WTC11 (cell line): Measurements from ENCODE around the gene OXSR1. TPM values are rescaled to one million over a fixed set of nuclear protein-coding genes. Genes with fewer than 3 reads are reported as not detected.

Experiments used
- ATAC-seq: fragments of 200-7000 bp; cut with Tn5 transposase; 2 replicates; pipeline ENCODE4 v1.10.0; 2021; ENCODE audit warnings: mild to moderate bottlenecking, moderate library complexity
- CTCF ChIA-PET: fragments of 300-600 bp; sonication (Branson Sonifier 250); formaldehyde crosslinking; loops from one replicate; lab custom pipeline; 2021; ENCODE audit warnings: antibody characterized with exemption; lab: Charles Lee
- POLR2A ChIA-PET: fragments of 350-600 bp; sonication (Branson Sonifier 250); formaldehyde crosslinking; loops from one replicate; lab custom pipeline; 2021; ENCODE audit warnings: antibody characterized with exemption; lab: Charles Lee
- DNase-seq: peaks from one replicate; pipeline ENCODE4 v3.0.0; 2021; ENCODE audit warnings: low spot score
- H3K27ac Mint-ChIP-seq: 2 replicates; pipeline ENCODE4 v1.8.0; 2021; ENCODE audit warnings: mixed read lengths
- H3K27me3 Mint-ChIP-seq: 2 replicates; pipeline ENCODE4 v1.8.0; 2021; ENCODE audit warnings: low read depth, mild to moderate bottlenecking, moderate library complexity, mixed read lengths
- H3K36me3 Mint-ChIP-seq: 2 replicates; pipeline ENCODE4 v1.8.0; 2021; ENCODE audit warnings: mixed read lengths
- H3K4me1 Mint-ChIP-seq: 2 replicates; pipeline ENCODE4 v1.8.0; 2022; ENCODE audit warnings: mixed read lengths
- H3K4me3 Mint-ChIP-seq: 2 replicates; pipeline ENCODE4 v1.8.0; 2021; ENCODE audit warnings: mild to moderate bottlenecking, moderate library complexity, mixed read lengths
- H3K9me3 Mint-ChIP-seq: 2 replicates; pipeline ENCODE4 v1.8.0; 2021; ENCODE audit warnings: mixed read lengths
- AR ChIP-seq: fragments of 250-450 bp; sonication (Bioruptor Pico); IDR thresholded peaks from 2 replicates; pipeline ENCODE4 v1.9.0; 2021; ENCODE audit warnings: mild to moderate bottlenecking
- CREM ChIP-seq: sonication (generic); formaldehyde crosslinking; IDR thresholded peaks from 2 replicates; pipeline ENCODE4 v1.8.1; 2022; ENCODE audit warnings: mild to moderate bottlenecking, missing genetic modification reagents, moderate library complexity
- ELF4 ChIP-seq: sonication (generic); formaldehyde crosslinking; IDR thresholded peaks from 2 replicates; pipeline ENCODE4 v1.8.1; 2022; ENCODE audit warnings: low read depth, mild to moderate bottlenecking, moderate library complexity, missing genetic modification reagents
- EMX1 ChIP-seq: fragments of 250-450 bp; sonication (Bioruptor Pico); IDR thresholded peaks from 2 replicates; pipeline ENCODE4 v1.8.0; 2021; ENCODE audit warnings: mild to moderate bottlenecking
- ETV6 ChIP-seq: sonication (generic); formaldehyde crosslinking; IDR thresholded peaks from 2 replicates; pipeline ENCODE4 v1.8.1; 2022; ENCODE audit warnings: mild to moderate bottlenecking, missing genetic modification reagents
- JAZF1 ChIP-seq: fragments of 250-450 bp; sonication (Bioruptor Pico); IDR thresholded peaks from 2 replicates; pipeline ENCODE4 v1.9.0; 2021; ENCODE audit warnings: moderate library complexity, mild to moderate bottlenecking, inconsistent platforms
- JUN ChIP-seq: sonication (generic); formaldehyde crosslinking; IDR thresholded peaks from 2 replicates; pipeline ENCODE4 v1.8.0; 2023; ENCODE audit warnings: mild to moderate bottlenecking, missing genetic modification reagents
- NFATC4 ChIP-seq: fragments of 250-450 bp; sonication (Bioruptor Pico); IDR thresholded peaks from 2 replicates; pipeline ENCODE4 v1.9.0; 2021; ENCODE audit warnings: mild to moderate bottlenecking
- NR1H2 ChIP-seq: sonication (generic); formaldehyde crosslinking; IDR thresholded peaks from 2 replicates; pipeline ENCODE4 v1.9.0; 2021; ENCODE audit warnings: mild to moderate bottlenecking, moderate library complexity, missing genetic modification reagents
- PREB ChIP-seq: sonication (generic); formaldehyde crosslinking; IDR thresholded peaks from 2 replicates; pipeline ENCODE4 v1.8.1; 2022; ENCODE audit warnings: mild to moderate bottlenecking, missing genetic modification reagents, moderate library complexity, borderline replicate concordance
- SOX15 ChIP-seq: fragments of 250-450 bp; sonication (Bioruptor Pico); IDR thresholded peaks from 2 replicates; pipeline ENCODE4 v1.9.0; 2021; ENCODE audit warnings: mild to moderate bottlenecking
- SP1 ChIP-seq: sonication (generic); formaldehyde crosslinking; conservative IDR thresholded peaks from 2 replicates; pipeline ENCODE4 v1.8.1; 2022; ENCODE audit warnings: missing genetic modification reagents
- ZMAT4 ChIP-seq: fragments of 250-450 bp; sonication (Bioruptor Pico); IDR thresholded peaks from 2 replicates; pipeline ENCODE4 v1.9.0; 2021; ENCODE audit warnings: mild to moderate bottlenecking
- ZNF317 ChIP-seq: sonication (generic); formaldehyde crosslinking; IDR thresholded peaks from 2 replicates; pipeline ENCODE4 v1.8.1; 2023; ENCODE audit warnings: low read depth, mild to moderate bottlenecking, moderate library complexity, missing genetic modification reagents, borderline replicate concordance
- ZNF416 ChIP-seq: fragments of 250-450 bp; sonication (Bioruptor Pico); IDR thresholded peaks from 2 replicates; pipeline ENCODE4 v1.9.0; 2021; ENCODE audit warnings: mild to moderate bottlenecking, inconsistent platforms
- total RNA-seq: library from RNA; stranded (reverse); gene quantifications from 3 replicates; pipeline ENCODE4 v1.2.3, GENCODE V29; 2021
- TF ChIP-seq, protein P1 (sequence below): sonication (generic); formaldehyde crosslinking; IDR thresholded peaks from 2 replicates; pipeline ENCODE4 v1.8.0; 2022; ENCODE audit warnings: missing genetic modification reagents
- TF ChIP-seq, protein P2 (sequence below): sonication (generic); formaldehyde crosslinking; IDR thresholded peaks from 2 replicates; pipeline ENCODE4 v1.8.0; 2022; ENCODE audit warnings: mild to moderate bottlenecking, missing genetic modification reagents
- TF ChIP-seq, protein P3 (sequence below): sonication (generic); formaldehyde crosslinking; IDR thresholded peaks from 2 replicates; pipeline ENCODE4 v1.8.0; 2022; ENCODE audit warnings: mild to moderate bottlenecking, missing genetic modification reagents
- TF ChIP-seq, protein P4 (sequence below): sonication (generic); formaldehyde crosslinking; IDR thresholded peaks from 2 replicates; pipeline ENCODE4 v1.8.0; 2023; ENCODE audit warnings: missing genetic modification reagents

Gene OXSR1
- total RNA-seq, 1 experiment from 2014 or later: 50.6 TPM

DNA sequence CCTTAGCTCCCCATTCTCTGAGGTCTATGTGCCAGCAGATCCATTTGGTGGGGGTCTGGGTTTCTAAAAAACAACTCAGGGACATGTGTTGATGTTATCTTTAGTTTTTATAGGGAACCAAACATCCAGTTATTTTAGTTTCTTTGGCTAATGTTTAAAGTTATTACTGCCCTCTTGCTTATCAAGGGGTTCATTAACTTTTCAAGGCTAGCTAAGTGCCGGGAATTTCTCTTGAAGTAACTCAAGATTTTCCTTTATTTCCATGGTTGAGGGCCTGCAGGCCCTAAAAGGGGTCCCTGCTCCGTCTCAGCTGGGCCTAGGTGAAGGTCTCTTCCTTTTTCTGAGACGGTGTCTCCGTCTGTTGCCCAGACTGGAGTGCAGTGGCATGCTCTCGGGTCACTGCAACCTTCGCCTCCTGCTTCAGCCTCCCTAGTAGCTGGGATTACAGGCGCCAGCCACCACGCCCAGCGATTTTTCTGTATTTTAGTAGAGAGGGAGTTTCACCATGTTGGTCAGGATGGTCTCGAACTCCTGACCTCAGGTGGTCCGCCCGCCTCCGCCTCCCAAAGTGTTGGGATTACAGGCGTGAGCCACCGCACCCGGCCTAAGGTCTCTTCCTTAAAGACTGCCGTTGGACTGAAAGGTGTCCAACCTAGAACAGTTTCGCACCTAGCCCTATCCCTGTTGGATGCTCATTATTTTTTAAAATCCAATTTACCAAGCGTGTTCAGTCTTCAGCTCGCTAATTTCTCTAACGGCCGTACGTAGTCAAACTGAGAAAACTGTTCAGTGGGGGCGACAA is 1.3 kb upstream of the OXSR1 start:
- ATAC-seq (no peak), DNase-seq (no peak)
- peaks cover 3% of the 10 kb centered on the region; the same call in 1 of the 2 replicates for H3K36me3 Mint-ChIP-seq
- CTCF ChIA-PET: interaction anchor here (1.0 to 3.6 kb wide), 10 partner anchors 10 to 836 kb away, joined by 3 to 24 read pairs (median 4); partner anchors contain the start of genes ACAA1, MYD88, SLC22A14 and XYLB
- peaks cover 23% of the 10 kb centered on the region for H3K4me1 Mint-ChIP-seq
- H3K4me3 Mint-ChIP-seq: peak overlapping the region; percentile 92
- H3K9me3 Mint-ChIP-seq: no peaks in the 10 kb centered on the region
- POLR2A ChIA-PET: interaction anchor here (1.0 to 2.3 kb wide), 4 partner anchors 23 to 292 kb away, joined by 3 to 31 read pairs (median 4); partner anchors contain the start of gene ACAA1
- no peaks in the 10 kb centered on the region for H3K27me3 Mint-ChIP-seq
- TF ChIP-seq ZNF317 (CRISPR knock-in tag) (no peak), EMX1 (no peak), JAZF1 (CRISPR knock-in tag) (no peak), ELF4 (CRISPR knock-in tag) (no peak), SOX15 (CRISPR knock-in tag) (no peak), ZMAT4 (CRISPR knock-in tag) (no peak), ZNF416 (CRISPR knock-in tag) (no peak), JUN (CRISPR knock-in tag) (no peak)
- TF ChIP-seq, protein P1, sequence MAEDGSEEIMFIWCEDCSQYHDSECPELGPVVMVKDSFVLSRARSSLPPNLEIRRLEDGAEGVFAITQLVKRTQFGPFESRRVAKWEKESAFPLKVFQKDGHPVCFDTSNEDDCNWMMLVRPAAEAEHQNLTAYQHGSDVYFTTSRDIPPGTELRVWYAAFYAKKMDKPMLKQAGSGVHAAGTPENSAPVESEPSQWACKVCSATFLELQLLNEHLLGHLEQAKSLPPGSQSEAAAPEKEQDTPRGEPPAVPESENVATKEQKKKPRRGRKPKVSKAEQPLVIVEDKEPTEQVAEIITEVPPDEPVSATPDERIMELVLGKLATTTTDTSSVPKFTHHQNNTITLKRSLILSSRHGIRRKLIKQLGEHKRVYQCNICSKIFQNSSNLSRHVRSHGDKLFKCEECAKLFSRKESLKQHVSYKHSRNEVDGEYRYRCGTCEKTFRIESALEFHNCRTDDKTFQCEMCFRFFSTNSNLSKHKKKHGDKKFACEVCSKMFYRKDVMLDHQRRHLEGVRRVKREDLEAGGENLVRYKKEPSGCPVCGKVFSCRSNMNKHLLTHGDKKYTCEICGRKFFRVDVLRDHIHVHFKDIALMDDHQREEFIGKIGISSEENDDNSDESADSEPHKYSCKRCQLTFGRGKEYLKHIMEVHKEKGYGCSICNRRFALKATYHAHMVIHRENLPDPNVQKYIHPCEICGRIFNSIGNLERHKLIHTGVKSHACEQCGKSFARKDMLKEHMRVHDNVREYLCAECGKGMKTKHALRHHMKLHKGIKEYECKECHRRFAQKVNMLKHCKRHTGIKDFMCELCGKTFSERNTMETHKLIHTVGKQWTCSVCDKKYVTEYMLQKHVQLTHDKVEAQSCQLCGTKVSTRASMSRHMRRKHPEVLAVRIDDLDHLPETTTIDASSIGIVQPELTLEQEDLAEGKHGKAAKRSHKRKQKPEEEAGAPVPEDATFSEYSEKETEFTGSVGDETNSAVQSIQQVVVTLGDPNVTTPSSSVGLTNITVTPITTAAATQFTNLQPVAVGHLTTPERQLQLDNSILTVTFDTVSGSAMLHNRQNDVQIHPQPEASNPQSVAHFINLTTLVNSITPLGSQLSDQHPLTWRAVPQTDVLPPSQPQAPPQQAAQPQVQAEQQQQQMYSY: no peak
- TF ChIP-seq, protein P2, sequence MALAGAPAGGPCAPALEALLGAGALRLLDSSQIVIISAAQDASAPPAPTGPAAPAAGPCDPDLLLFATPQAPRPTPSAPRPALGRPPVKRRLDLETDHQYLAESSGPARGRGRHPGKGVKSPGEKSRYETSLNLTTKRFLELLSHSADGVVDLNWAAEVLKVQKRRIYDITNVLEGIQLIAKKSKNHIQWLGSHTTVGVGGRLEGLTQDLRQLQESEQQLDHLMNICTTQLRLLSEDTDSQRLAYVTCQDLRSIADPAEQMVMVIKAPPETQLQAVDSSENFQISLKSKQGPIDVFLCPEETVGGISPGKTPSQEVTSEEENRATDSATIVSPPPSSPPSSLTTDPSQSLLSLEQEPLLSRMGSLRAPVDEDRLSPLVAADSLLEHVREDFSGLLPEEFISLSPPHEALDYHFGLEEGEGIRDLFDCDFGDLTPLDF (CRISPR knock-in tag): no peak
- TF ChIP-seq, protein P3, sequence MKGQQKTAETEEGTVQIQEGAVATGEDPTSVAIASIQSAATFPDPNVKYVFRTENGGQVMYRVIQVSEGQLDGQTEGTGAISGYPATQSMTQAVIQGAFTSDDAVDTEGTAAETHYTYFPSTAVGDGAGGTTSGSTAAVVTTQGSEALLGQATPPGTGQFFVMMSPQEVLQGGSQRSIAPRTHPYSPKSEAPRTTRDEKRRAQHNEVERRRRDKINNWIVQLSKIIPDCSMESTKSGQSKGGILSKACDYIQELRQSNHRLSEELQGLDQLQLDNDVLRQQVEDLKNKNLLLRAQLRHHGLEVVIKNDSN (CRISPR knock-in tag): no peak
- TF ChIP-seq, protein P4, sequence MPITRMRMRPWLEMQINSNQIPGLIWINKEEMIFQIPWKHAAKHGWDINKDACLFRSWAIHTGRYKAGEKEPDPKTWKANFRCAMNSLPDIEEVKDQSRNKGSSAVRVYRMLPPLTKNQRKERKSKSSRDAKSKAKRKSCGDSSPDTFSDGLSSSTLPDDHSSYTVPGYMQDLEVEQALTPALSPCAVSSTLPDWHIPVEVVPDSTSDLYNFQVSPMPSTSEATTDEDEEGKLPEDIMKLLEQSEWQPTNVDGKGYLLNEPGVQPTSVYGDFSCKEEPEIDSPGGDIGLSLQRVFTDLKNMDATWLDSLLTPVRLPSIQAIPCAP (CRISPR knock-in tag): no peak
- H3K27ac Mint-ChIP-seq: peak overlapping the region; percentile 99

- Mint-ChIP-seq H3K4me1 (peaks cover 23% of the 10 kb centered on the region), H3K36me3 (peaks cover 3% of the 10 kb centered on the region; the same call in 1 of the 2 replicates), H3K27me3 (no peaks in the 10 kb centered on the region), H3K27ac (peak overlapping the region; percentile 99), H3K4me3 (peak overlapping the region; percentile 92), H3K9me3 (no peaks in the 10 kb centered on the region)
- ChIA-PET POLR2A (interaction anchor here (1.0 to 2.3 kb wide), 4 partner anchors 24 to 291 kb away, joined by 3 to 31 read pairs (median 4); partner anchors contain the start of gene ACAA1), CTCF (interaction anchor here (0.5 to 3.6 kb wide), 9 partner anchors 12 to 835 kb away, joined by 3 to 24 read pairs (median 3); partner anchors contain the start of genes ACAA1, EXOG, MYD88 and SLC22A14)
- DNase-seq (no peak), ATAC-seq (peak; percentile 19)
- TF ChIP-seq AR (CRISPR knock-in tag): no peak
- TF ChIP-seq SP1 (CRISPR knock-in tag): no peak; the same call in 1 of the 2 replicates
- TF ChIP-seq, protein P4 (CRISPR knock-in tag): no peak
- TF ChIP-seq CREM: no peak
- TF ChIP-seq ZNF317 (CRISPR knock-in tag): no peak
- no peak for TF ChIP-seq ETV6 (CRISPR knock-in tag)
- no peak for TF ChIP-seq NR1H2 (CRISPR knock-in tag)
- TF ChIP-seq NFATC4 (CRISPR knock-in tag): no peak
- TF ChIP-seq PREB (CRISPR knock-in tag): no peak
- TF ChIP-seq ELF4 (CRISPR knock-in tag): no peak
Observed at GRCh38 chr3:38164643-38164951, 740 bp upstream of the OXSR1 start.
